GM19043 (cell line): ENCODE measurements around the gene SLC2A9.

ENCODE experiments used
- ATAC-seq: cut with Tn5 transposase; IDR thresholded peaks from one replicate; pipeline ENCODE4 v1.9.1; 2021; ENCODE audit warnings: low read depth; ENCODE audit not compliant: unreplicated experiment

SLC2A9 gene

DNA sequence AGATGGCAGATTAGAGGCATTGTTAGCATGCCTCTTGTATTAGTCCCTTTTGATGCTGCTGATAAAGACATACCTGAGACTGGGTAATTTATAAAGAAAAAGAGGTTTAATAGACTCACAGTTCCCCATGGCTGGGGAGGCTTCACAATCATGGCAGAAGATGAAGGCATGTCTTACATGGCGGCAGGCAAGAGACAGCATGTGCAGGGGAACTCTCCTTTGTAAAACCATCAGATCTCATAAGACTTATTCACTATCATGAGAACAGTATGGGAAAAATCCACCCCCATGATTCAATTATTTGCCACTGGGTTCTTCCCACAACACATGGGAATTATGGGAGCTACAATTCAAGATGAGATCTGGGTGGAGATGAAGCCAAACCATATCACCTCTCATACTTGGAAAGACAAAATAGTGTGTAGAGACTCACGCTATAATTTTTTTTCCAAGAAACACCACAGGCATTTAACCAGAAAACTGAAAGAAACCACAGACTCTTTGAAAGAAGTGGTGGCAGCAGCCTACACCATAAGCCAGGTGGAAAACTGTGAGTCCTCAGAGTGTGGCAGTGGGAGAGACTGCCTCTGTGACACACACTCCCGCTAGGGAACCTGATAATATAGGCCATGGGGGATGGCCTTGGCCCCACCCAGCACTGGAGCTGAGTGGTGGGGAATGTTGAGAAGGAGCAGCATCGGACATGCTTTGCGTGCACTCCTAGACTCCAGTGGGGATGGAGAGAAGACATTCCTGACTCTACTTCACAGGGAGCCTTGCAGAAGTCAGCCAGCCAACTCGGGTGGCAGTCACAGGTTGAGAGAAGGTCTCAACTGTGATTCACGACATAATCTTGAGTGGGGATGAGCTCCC lies 51.5 kb downstream of the SLC2A9 start:
- ATAC-seq, result no peak

DNA sequence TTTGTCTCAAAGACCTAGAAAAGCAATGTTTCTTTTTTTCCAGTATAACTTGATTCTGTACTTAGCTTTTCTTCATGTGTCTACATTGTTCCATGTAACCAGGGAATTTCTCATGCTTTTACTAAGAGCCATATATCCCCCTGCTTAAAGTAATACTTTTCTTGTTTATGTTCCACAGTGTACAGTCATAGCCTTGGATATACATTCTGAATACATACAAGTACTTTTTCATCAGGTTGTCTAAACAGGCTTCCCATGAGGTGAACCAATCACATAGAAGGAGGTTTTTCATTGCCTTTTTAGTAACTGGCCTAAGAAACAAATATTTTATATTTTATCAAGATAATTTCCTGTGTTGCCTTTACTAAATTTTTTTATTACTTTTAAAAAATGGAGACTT lies 52.8 kb downstream of the SLC2A9 start:
- no peak for ATAC-seq

DNA sequence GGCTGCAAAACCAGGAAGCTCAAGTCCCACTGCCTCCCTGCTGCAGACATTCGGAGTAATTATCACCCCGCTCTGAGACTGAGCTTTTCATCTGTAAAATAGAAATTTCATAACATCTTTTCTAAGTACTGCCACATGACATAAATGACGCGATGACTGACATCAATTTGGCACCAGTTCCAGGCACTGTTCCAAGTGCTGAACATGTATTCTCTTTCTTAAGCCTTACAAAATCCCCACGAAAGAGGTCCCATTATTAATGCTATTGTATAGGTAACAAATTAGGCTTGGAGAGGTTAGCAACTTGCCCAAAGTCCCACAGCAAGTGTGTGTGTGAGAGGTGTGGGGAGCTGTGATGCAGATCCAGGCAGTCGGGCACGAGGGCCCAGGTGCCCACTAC lies 56.4 kb downstream of the SLC2A9 start:
- no peak for ATAC-seq

DNA sequence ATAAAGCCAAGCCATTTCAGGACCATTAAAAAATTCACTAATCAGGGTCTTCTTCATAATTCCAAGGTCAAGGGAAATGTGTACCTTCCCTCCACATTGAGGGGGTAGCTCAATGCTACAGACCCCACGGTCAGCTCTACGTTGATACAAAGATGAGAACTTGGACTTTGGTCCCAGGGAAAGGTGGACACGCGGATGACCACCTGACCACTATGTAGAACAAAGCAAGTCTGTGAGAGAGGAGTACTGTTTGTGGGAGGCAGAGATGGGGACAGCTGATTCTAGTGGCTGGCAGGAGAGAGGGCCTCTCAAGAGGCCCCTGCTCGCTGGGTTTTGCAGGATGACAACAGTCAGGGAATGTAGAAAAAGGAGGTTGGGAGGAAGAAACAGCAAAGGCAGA lies 58.0 kb downstream of the SLC2A9 start:
- ATAC-seq, result no peak

- no peak for ATAC-seq
These were observed 58.5 kb downstream of the SLC2A9 start for GRCh38 chr4:9962611-9963314.

- ATAC-seq, result no peak
These were observed 66.8 kb downstream of the SLC2A9 start for GRCh38 chr4:9954468-9954867.

DNA sequence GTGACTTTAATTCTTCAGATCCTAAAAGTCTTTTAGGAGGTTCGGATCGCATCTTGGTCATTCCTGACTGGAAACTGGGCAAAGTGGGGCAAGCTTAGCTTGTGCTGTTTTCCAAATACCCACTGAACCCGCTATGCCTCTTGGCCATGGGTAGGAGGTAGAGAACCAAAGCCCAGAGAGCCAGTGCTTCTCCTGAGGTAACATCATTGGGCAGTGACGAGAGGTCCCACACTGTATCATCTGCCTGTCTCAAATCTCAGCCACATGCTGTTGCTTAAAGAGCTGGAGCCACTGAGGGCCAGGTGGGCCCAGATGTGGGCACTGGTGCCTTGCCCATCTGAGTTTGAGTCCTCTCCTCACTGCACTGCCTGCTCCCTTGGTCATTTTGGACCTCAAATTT lies 68.2 kb downstream of the SLC2A9 start:
- no peak for ATAC-seq

- ATAC-seq, result no peak
These were observed 68.8 kb downstream of the SLC2A9 start for GRCh38 chr4:9952415-9952950.

GRCh38 chr4:9949573-9949972 lies 71.7 kb downstream of the SLC2A9 start:
- no peak for ATAC-seq

- ATAC-seq, result no peak
These were observed 73.9 kb downstream of the SLC2A9 start for GRCh38 chr4:9947168-9948062.

- no peak for ATAC-seq
These were observed 75.1 kb downstream of the SLC2A9 start for GRCh38 chr4:9946170-9946569.

GRCh38 chr4:9944431-9945425 lies 76.6 kb downstream of the SLC2A9 start:
- no peak for ATAC-seq

- ATAC-seq, result no peak
These were observed 77.5 kb downstream of the SLC2A9 start for GRCh38 chr4:9943761-9944160.

DNA sequence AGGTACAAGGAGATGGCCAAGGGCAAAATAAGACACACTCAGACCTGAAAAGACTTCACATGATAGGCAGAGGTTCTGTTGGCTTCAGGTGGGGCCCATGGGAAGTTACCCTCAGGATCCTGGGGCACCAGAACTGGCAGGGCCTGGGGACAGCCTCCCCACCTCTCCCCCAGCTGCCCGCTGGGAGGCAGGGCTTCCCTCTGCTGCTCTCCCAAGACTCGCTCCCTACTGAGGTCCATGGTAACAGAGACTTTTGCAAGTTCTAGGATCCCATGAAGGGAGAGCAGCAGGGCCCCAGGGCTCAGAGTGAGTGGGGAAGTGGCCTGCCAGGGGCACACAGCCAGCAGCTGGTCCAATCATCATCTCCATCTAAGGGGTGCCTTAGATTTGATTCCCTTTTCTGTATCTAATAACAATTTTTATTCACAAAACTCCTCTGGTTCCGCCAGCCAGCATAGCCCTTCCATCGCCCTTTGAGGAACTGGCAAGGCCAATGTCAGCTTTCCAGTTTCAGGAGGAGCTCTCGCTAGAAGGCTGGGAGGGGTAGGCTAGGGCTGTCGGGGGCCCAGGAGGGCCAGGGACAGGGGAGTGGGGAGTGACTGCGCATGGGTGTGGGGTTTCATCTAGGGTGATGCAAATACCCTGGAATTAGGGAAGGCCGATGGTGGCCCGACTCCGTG lies 78.2 kb downstream of the SLC2A9 start:
- no peak for ATAC-seq

GRCh38 chr4:9942139-9942538 lies 79.2 kb downstream of the SLC2A9 start:
- ATAC-seq, result no peak

DNA sequence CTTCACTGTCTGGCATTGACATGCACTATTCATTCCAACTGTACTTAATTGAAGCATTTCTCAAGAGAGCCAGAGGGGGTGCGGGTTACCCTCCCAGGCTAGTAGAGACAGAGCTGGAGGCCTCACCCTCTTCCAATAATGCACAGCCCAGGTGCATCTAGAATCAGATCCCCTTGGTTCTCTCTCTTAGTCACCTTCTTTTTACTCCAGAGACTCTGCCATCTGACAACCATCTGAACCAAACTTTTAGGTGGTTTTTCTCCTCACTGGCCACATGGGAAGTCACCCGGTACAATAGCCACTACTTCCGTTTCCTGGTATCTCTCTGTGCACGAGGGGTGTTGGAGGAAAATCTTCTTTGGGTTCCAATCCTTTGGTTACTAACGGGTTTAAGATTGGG lies 81.3 kb downstream of the SLC2A9 start:
- ATAC-seq, result no peak

- ATAC-seq, result no peak
These were observed 82.4 kb downstream of the SLC2A9 start for GRCh38 chr4:9938933-9939332.

- ATAC-seq, result no peak
These were observed 84.2 kb downstream of the SLC2A9 start for GRCh38 chr4:9937078-9937477.

DNA sequence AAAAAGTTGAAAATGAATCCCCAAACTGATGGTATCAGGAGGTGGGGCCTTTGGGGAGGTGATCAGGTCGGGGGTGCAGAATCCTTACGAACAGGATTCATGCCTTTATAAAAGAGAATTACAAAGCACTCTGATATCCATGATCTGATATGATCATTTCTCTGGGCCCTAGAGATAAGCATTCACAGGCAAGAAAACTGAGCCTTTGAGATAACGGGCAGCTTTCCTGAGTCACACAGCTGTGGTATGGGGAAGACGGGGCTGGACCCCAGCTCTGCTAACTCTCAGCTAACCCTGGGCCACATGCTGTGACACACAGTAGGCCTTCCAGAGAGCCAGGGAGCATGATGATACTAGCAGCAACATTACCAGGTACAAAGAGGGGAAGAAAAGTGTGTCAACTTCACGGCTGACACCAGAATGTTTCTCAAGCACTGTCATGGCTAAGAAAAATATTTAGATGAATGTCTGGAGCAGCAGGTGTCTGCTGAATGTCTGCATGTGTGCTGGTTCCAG lies 85.1 kb downstream of the SLC2A9 start:
- ATAC-seq, result no peak
